ENCODE data around the gene ATP2A3. TPM values are rescaled to one million over a fixed set of nuclear protein-coding genes. Genes with fewer than 3 reads are reported as not detected.

Gene ATP2A3
- total and polyA plus RNA-seq, 2 donors (not counting 1 experiment from before 2014, with no cell fraction given), result 697 to 817 TPM

- Mint-ChIP-seq H3K27me3 (no peaks in the 10 kb centered on the region), H3K4me1 (no peaks in the 10 kb centered on the region), H3K27ac (peak overlapping the region; percentile 37), H3K9me3 (ENCODE audit: insufficient read depth) (no peaks in the 10 kb centered on the region), H3K4me3 (no peak overlapping the region)
- Histone ChIP-seq H2AFZ (ENCODE audit: insufficient read depth, low read depth, low read length, poor library complexity, severe bottlenecking) (no peak overlapping the region), H3K9ac (ENCODE audit: low read length) (no peak overlapping the region), H3K27ac (ENCODE audit: low read length in 2 of 2) (no peak overlapping the region), H4K20me1 (ENCODE audit: control insufficient read depth, insufficient read depth, low read length, poor library complexity, severe bottlenecking) (peaks cover 99% of the 10 kb centered on the region), H3K4me3 (ENCODE audit: control extremely low read depth in 1 of 5, extremely low read depth in 1 of 5, insufficient read depth in 1 of 5, low read depth in 2 of 5, low read length in 4 of 5) (no peak overlapping the region), H3K27me3 (replicated peaks in 1 of 4; ENCODE audit: control extremely low read depth in 1 of 4, control insufficient read depth in 3 of 4, insufficient read depth in 4 of 4, low read length in 3 of 4) (no peaks in the 10 kb centered on the region), H3K79me2 (ENCODE audit: control insufficient read depth, insufficient read depth, low read length) (peaks cover 68% of the 10 kb centered on the region), H3K4me2 (replicated peaks; ENCODE audit: low read depth, low read length, poor library complexity, severe bottlenecking) (no peak overlapping the region), H3K4me1 (ENCODE audit: control insufficient read depth in 2 of 2, insufficient read depth in 2 of 2, low read length in 2 of 2) (no peaks in the 10 kb centered on the region), H3K9me3 (ENCODE audit: control extremely low read depth in 1 of 3, control insufficient read depth in 2 of 3, insufficient read depth in 1 of 3, low read length in 2 of 3) (peaks cover 0 to 13% (median 0%) of the 10 kb centered on the region in 3 donors), H3K36me3 (replicated peaks in 1 of 2; ENCODE audit: control extremely low read depth in 1 of 2, control insufficient read depth in 1 of 2, extremely low read depth in 1 of 2, insufficient read depth in 2 of 2, low read length in 1 of 2) (peaks cover 4 to 94% of the 10 kb centered on the region in 2 experiments)
- POLR2A ChIA-PET, result no interaction called here
- intact Hi-C loops (cut with micrococcal nuclease), result loop anchor here (2.0 kb wide), 1 partner anchor 63 kb away; no protein-coding TSS in a partner anchor
- WGBS (ENCODE audit: insufficient coverage), result 87% methylated on average over 21 of the region's 23 CpGs
- DNase-seq, result no peak
- TF ChIP-seq EZH2 (IDR thresholded peaks at IDR 0.05; ENCODE audit: borderline replicate concordance, insufficient read depth, low read depth, low read length, poor library complexity, severe bottlenecking) (no peak), CTCF (IDR thresholded peaks at IDR 0.05) (no peak)
- CTCF ChIA-PET, result interaction anchor here (1.4 kb wide), 1 partner anchor 29 kb away, joined by 4 read pairs; no protein-coding TSS in a partner anchor
- ATAC-seq (ENCODE audit: low read depth), result no peak
Measured at GRCh38 chr17:3943240-3943891, 20.9 kb downstream of the ATP2A3 start.

GRCh38 chr17:3940965-3941698 lies 23.1 kb downstream of the ATP2A3 start:
- WGBS (ENCODE audit: insufficient coverage), result 98% methylated on average over 39 of the region's 48 CpGs
- peak overlapping the region; percentile 56 for H3K27ac Mint-ChIP-seq

More at GRCh38 chr17:3940965-3941698, 23.1 kb downstream of the ATP2A3 start:
- no peak overlapping the region for H2AFZ ChIP-seq (ENCODE audit: insufficient read depth, low read depth, low read length, poor library complexity, severe bottlenecking)
- peaks cover 0 to 13% (median 0%) of the 10 kb centered on the region in 3 donors for H3K9me3 ChIP-seq (ENCODE audit: control extremely low read depth in 1 of 3, control insufficient read depth in 2 of 3, insufficient read depth in 1 of 3, low read length in 2 of 3)
- peaks cover 21 to 94% of the 10 kb centered on the region in 2 experiments for H3K36me3 ChIP-seq (replicated peaks in 1 of 2; ENCODE audit: control extremely low read depth in 1 of 2, control insufficient read depth in 1 of 2, extremely low read depth in 1 of 2, insufficient read depth in 2 of 2, low read length in 1 of 2)
- CTCF ChIA-PET, result no interaction called here
- no peak for TF ChIP-seq EZH2 (IDR thresholded peaks at IDR 0.05; ENCODE audit: borderline replicate concordance, insufficient read depth, low read depth, low read length, poor library complexity, severe bottlenecking)
- H3K27me3 ChIP-seq (replicated peaks in 1 of 4; ENCODE audit: control extremely low read depth in 1 of 4, control insufficient read depth in 3 of 4, insufficient read depth in 4 of 4, low read length in 3 of 4), result no peaks in the 10 kb centered on the region
- no peak overlapping the region for H3K27ac ChIP-seq (ENCODE audit: low read length in 2 of 2)
- ATAC-seq (ENCODE audit: low read depth), result no peak
- H3K9ac ChIP-seq (ENCODE audit: low read length), result no peak overlapping the region
- POLR2A ChIA-PET, result no interaction called here
- H4K20me1 ChIP-seq (ENCODE audit: control insufficient read depth, insufficient read depth, low read length, poor library complexity, severe bottlenecking), result peaks cover 99% of the 10 kb centered on the region
- Mint-ChIP-seq H3K4me3 (no peak overlapping the region), H3K27me3 (no peaks in the 10 kb centered on the region), H3K9me3 (ENCODE audit: insufficient read depth) (no peaks in the 10 kb centered on the region), H3K4me1 (no peaks in the 10 kb centered on the region)
- no peak overlapping the region for H3K4me3 ChIP-seq (ENCODE audit: control extremely low read depth in 1 of 5, extremely low read depth in 1 of 5, insufficient read depth in 1 of 5, low read depth in 2 of 5, low read length in 4 of 5)
- H3K4me2 ChIP-seq (replicated peaks; ENCODE audit: low read depth, low read length, poor library complexity, severe bottlenecking), result no peak overlapping the region
- H3K79me2 ChIP-seq (ENCODE audit: control insufficient read depth, insufficient read depth, low read length), result peaks cover 65% of the 10 kb centered on the region
- DNase-seq, result no peak
- H3K4me1 ChIP-seq (ENCODE audit: control insufficient read depth in 2 of 2, insufficient read depth in 2 of 2, low read length in 2 of 2), result no peaks in the 10 kb centered on the region
- intact Hi-C loops (cut with micrococcal nuclease), result loop anchor here (2.0 kb wide), 1 partner anchor 48 kb away; the partner anchor contains the start of gene CAMKK1
